Measurements from ENCODE around the gene OGFOD3. TPM values are rescaled to one million over a fixed set of nuclear protein-coding genes. Genes with fewer than 3 reads are reported as not detected.

OGFOD3 gene
- total and polyA plus RNA-seq, 9 of the 15 experiments (the other 6 are each of a cell fraction or from before 2014, with no cell fraction given), result 0.69 to 44.7 (median 18.9) TPM

DNA sequence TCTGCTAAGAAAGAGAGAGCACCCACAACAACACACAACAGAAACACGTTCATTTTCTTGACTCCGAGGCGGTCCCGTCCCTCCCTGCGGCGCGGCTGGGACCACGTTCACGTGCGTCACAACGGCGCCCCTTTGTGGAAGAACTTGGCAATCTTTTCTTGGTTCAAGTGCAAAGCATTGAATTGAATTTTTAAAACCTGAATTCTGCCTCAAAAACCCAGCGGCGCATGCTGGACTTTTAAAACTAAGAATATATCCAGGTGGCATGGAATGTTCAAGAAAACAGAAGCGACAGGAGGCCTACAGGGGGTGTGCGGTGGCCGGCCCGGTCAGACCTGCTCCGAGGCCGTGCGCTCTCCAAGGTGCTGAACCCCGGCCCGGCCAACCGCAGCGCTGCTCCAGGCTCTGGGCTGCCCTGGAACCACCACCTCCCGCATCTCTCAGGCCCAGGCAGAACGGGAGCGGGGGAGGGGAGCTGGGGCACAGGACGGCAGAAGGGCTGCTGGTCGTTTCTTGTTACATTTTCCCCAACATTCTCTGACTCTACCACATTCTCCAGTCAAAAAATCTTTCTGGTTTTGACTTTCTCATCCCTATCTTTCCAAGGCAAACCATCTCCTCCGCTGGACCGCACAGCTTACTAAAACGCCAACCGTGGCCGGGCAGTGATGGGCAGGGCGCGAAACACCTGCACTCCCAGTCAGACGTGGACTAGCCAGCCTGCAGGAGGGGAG lies 3.7 kb downstream of the OGFOD3 start (continued):
- TF ChIP-seq CEBPG (CRISPR knock-in tag; IDR thresholded peaks at IDR 0.05) (no peak), CEBPG (tag; conservative IDR thresholded peaks at IDR 0.05 in 1 of 2, IDR thresholded peaks at IDR 0.05 in 1 of 2) (no peak), XRCC5 (IDR thresholded peaks at IDR 0.05; ENCODE audit: low read depth, low read length) (peak; percentile 87; the same call in 1 of the 2 replicates), ZNF3 (CRISPR knock-in tag; IDR thresholded peaks at IDR 0.05) (no peak), MYBL2 (IDR thresholded peaks at IDR 0.05; ENCODE audit: low read depth) (no peak), MYBL2 (CRISPR knock-in tag; IDR thresholded peaks at IDR 0.05; ENCODE audit: borderline replicate concordance) (no peak), RB1 (IDR thresholded peaks at IDR 0.05; ENCODE audit: low read depth) (peak; percentile 48; the same call in 1 of the 2 replicates), SIN3B (IDR thresholded peaks at IDR 0.05; ENCODE audit: low read depth) (peak; percentile 61), TAF7 (tag; IDR thresholded peaks at IDR 0.05) (no peak), KDM1A (IDR thresholded peaks at IDR 0.05) (no peak), RBM17 (IDR thresholded peaks at IDR 0.05; ENCODE audit: borderline replicate concordance, low read depth, low read length) (no peak), GATA2 (CRISPR knock-in tag; IDR thresholded peaks at IDR 0.05) (peak; percentile 18; the same call in 1 of the 2 replicates), ASH1L (IDR thresholded peaks at IDR 0.05; ENCODE audit: borderline replicate concordance, low read depth, partially characterized antibody) (no peak), TCFL5 (CRISPR knock-in tag; conservative IDR thresholded peaks at IDR 0.05) (no peak), PHTF2 (CRISPR knock-in tag; IDR thresholded peaks at IDR 0.05) (no peak), FOS (IDR thresholded peaks at IDR 0.05; ENCODE audit: extremely low read depth, insufficient read length) (no peak), IRF2 (CRISPR knock-in tag; IDR thresholded peaks at IDR 0.05) (peak; percentile 68; the same call in 1 of the 2 replicates), TARDBP (IDR thresholded peaks at IDR 0.05) (peak; percentile 49; the same call in 1 of the 2 replicates), CBFA2T3 (IDR thresholded peaks at IDR 0.05) (no peak), POLR2AphosphoS2 (IDR thresholded peaks at IDR 0.05; ENCODE audit: low read length) (no peak), ZNF23 (CRISPR knock-in tag; IDR thresholded peaks at IDR 0.05) (no peak), HLTF (IDR thresholded peaks at IDR 0.05) (0 out of 2 replicates have a peak, but pooled peaks have one; percentile 18), BACH1 (tag; IDR thresholded peaks at IDR 0.05) (no peak)
- TF ChIP-seq, protein P1, sequence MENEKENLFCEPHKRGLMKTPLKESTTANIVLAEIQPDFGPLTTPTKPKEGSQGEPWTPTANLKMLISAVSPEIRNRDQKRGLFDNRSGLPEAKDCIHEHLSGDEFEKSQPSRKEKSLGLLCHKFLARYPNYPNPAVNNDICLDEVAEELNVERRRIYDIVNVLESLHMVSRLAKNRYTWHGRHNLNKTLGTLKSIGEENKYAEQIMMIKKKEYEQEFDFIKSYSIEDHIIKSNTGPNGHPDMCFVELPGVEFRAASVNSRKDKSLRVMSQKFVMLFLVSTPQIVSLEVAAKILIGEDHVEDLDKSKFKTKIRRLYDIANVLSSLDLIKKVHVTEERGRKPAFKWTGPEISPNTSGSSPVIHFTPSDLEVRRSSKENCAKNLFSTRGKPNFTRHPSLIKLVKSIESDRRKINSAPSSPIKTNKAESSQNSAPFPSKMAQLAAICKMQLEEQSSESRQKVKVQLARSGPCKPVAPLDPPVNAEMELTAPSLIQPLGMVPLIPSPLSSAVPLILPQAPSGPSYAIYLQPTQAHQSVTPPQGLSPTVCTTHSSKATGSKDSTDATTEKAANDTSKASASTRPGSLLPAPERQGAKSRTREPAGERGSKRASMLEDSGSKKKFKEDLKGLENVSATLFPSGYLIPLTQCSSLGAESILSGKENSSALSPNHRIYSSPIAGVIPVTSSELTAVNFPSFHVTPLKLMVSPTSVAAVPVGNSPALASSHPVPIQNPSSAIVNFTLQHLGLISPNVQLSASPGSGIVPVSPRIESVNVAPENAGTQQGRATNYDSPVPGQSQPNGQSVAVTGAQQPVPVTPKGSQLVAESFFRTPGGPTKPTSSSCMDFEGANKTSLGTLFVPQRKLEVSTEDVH (IDR thresholded peaks at IDR 0.05; ENCODE audit: low read depth, partially characterized antibody), result no peak
- TF ChIP-seq, protein P2, sequence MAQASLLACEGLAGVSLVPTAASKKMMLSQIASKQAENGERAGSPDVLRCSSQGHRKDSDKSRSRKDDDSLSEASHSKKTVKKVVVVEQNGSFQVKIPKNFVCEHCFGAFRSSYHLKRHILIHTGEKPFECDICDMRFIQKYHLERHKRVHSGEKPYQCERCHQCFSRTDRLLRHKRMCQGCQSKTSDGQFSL (CRISPR knock-in tag; IDR thresholded peaks at IDR 0.05), result 0 out of 2 replicates have a peak, but pooled peaks have one; percentile 36
- TF ChIP-seq, protein P2 (tag; IDR thresholded peaks at IDR 0.05), result no peak
- TF ChIP-seq, protein P3, sequence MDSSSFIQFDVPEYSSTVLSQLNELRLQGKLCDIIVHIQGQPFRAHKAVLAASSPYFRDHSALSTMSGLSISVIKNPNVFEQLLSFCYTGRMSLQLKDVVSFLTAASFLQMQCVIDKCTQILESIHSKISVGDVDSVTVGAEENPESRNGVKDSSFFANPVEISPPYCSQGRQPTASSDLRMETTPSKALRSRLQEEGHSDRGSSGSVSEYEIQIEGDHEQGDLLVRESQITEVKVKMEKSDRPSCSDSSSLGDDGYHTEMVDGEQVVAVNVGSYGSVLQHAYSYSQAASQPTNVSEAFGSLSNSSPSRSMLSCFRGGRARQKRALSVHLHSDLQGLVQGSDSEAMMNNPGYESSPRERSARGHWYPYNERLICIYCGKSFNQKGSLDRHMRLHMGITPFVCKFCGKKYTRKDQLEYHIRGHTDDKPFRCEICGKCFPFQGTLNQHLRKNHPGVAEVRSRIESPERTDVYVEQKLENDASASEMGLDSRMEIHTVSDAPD (CRISPR knock-in tag; IDR thresholded peaks at IDR 0.05), result no peak
